OCI-LY3 (cell line): ENCODE results near the gene EMP1.

Experiments
- H2AFZ ChIP-seq: fragments of 200-600, 300-600 bp; shearing (Covaris generic); 2 replicates; pipeline ENCODE4 v1.6.0; 2014; ENCODE audit warnings: antibody characterized with exemption, low read depth, low read length
- H3K27ac ChIP-seq: fragments of 200-600, 300-600 bp; sonication (generic); 2 replicates; pipeline ENCODE4 v1.5.1; 2014; ENCODE audit warnings: mild to moderate bottlenecking, low read length, moderate library complexity, mixed read lengths
- H3K27me3 ChIP-seq: fragments of 200-600, 300-600 bp; sonication (generic); 2 replicates; pipeline ENCODE4 v1.6.1; 2014; ENCODE audit warnings: low read depth, low read length, mixed read lengths
- H3K36me3 ChIP-seq: fragments of 200-600, 300-600 bp; sonication (generic); replicated peaks from 2 replicates; pipeline ENCODE3; 2014; ENCODE audit warnings: low read depth, low read length, mixed read lengths
- H3K4me1 ChIP-seq: fragments of 300-600, 200-600 bp; sonication (generic); 2 replicates; pipeline ENCODE4 v1.6.1; 2014; ENCODE audit warnings: low read length, mixed read lengths
- H3K4me2 ChIP-seq: fragments of 200-600, 300-600 bp; sonication (generic); 2 replicates; pipeline ENCODE4 v1.6.1; 2014; ENCODE audit warnings: low read length, mixed read lengths
- H3K4me3 ChIP-seq: fragments of 300-600, 200-600 bp; sonication (generic); 2 replicates; pipeline ENCODE4 v1.5.1; 2014; ENCODE audit warnings: antibody characterized with exemption, mild to moderate bottlenecking, low read length, moderate library complexity
- H3K79me2 ChIP-seq: fragments of 300-600, 200-600 bp; shearing (Covaris generic); 2 replicates; pipeline ENCODE4 v1.6.1; 2014; ENCODE audit warnings: mild to moderate bottlenecking, low read length, mixed read lengths
- H3K9ac ChIP-seq: fragments of 300-600, 200-600 bp; shearing (Covaris generic); 2 replicates; pipeline ENCODE4 v1.6.0; 2014; ENCODE audit warnings: mild to moderate bottlenecking, low read length, moderate library complexity
- H3K9me3 ChIP-seq: fragments of 200-600, 300-600 bp; shearing (Covaris generic); 2 replicates; pipeline ENCODE4 v1.6.1; 2014; ENCODE audit warnings: low read length, mixed read lengths; ENCODE audit not compliant: insufficient read depth
- H4K20me1 ChIP-seq: fragments of 200-600, 300-600 bp; sonication (generic); 2 replicates; pipeline ENCODE4 v1.6.1; 2016; ENCODE audit warnings: low read length, mixed read lengths; ENCODE audit not compliant: insufficient read depth
- EZH2phosphoT487 ChIP-seq: fragments of 200-600 bp; shearing (Covaris generic); IDR thresholded peaks from 2 replicates; pipeline ENCODE4 v1.6.1; 2018; ENCODE audit warnings: antibody characterized with exemption, mixed run types, low read depth
- TF ChIP-seq, protein P1 (sequence below): fragments of 200-600, 300-600 bp; sonication (generic); IDR thresholded peaks from 2 replicates; pipeline ENCODE4 v1.5.1; 2014; ENCODE audit warnings: antibody characterized with exemption, low read length, low read depth

EMP1 gene

DNA sequence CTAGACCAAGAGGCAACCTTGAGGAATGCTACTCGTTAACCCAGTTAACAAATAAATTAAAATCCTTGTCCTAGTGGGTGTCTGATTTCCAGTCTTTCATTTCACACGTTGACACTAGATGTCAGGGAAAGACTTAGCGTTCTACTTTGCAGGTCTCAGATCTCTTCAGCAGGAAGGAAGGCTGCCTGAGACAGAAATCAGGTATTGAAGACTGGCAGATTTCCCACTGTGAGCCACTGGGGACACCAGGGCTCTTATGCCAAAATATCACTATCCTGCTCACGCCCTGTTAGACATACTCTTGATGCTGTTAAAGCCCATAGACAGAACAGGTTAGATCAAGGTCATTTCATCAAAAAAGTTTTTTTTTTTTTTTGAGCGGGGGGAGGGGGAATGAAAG is 33.0 kb downstream of the EMP1 start:
- no peaks in the 10 kb centered on the region for H3K79me2 ChIP-seq
- H3K4me3 ChIP-seq, result no peak overlapping the region
- H3K27me3 ChIP-seq, result peaks cover 59% of the 10 kb centered on the region
- no peak overlapping the region for H3K4me2 ChIP-seq
- no peak overlapping the region for H2AFZ ChIP-seq
- no peaks in the 10 kb centered on the region for H3K9me3 ChIP-seq
- H3K36me3 ChIP-seq, result no peaks in the 10 kb centered on the region
- TF ChIP-seq EZH2phosphoT487, result no peak
- TF ChIP-seq, protein P1, sequence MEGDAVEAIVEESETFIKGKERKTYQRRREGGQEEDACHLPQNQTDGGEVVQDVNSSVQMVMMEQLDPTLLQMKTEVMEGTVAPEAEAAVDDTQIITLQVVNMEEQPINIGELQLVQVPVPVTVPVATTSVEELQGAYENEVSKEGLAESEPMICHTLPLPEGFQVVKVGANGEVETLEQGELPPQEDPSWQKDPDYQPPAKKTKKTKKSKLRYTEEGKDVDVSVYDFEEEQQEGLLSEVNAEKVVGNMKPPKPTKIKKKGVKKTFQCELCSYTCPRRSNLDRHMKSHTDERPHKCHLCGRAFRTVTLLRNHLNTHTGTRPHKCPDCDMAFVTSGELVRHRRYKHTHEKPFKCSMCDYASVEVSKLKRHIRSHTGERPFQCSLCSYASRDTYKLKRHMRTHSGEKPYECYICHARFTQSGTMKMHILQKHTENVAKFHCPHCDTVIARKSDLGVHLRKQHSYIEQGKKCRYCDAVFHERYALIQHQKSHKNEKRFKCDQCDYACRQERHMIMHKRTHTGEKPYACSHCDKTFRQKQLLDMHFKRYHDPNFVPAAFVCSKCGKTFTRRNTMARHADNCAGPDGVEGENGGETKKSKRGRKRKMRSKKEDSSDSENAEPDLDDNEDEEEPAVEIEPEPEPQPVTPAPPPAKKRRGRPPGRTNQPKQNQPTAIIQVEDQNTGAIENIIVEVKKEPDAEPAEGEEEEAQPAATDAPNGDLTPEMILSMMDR, result no peak
- no peak overlapping the region for H3K9ac ChIP-seq
- H3K27ac ChIP-seq, result no peak overlapping the region
- no peaks in the 10 kb centered on the region for H3K4me1 ChIP-seq
- no peaks in the 10 kb centered on the region for H4K20me1 ChIP-seq

DNA sequence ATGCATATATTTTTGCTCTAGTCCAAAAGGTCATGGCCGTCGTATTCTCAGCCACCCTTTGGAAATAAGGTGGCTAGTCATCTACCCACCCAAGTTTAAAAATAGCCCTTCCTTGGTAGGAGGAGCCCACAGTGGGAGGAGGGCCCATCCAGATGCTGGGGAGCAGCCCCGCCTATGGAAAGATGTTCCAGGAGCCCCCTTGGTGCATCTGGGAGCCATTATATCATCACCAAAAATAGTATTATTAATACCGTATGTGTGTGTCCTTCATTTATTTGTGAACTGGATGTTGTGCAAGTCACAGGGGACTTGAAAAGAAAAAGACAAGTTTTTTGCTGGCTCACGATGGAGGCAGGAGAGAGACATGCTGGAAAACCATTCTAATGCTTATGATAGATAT is 34.0 kb downstream of the EMP1 start:
- Histone ChIP-seq H3K27ac (no peak overlapping the region), H3K79me2 (no peaks in the 10 kb centered on the region), H3K27me3 (peaks cover 57% of the 10 kb centered on the region), H3K4me1 (no peaks in the 10 kb centered on the region), H3K4me2 (no peak overlapping the region), H3K9ac (no peak overlapping the region), H4K20me1 (no peaks in the 10 kb centered on the region), H3K9me3 (no peaks in the 10 kb centered on the region), H2AFZ (no peak overlapping the region), H3K4me3 (no peak overlapping the region), H3K36me3 (no peaks in the 10 kb centered on the region)
- TF ChIP-seq, protein P1, result no peak
- no peak for TF ChIP-seq EZH2phosphoT487

DNA sequence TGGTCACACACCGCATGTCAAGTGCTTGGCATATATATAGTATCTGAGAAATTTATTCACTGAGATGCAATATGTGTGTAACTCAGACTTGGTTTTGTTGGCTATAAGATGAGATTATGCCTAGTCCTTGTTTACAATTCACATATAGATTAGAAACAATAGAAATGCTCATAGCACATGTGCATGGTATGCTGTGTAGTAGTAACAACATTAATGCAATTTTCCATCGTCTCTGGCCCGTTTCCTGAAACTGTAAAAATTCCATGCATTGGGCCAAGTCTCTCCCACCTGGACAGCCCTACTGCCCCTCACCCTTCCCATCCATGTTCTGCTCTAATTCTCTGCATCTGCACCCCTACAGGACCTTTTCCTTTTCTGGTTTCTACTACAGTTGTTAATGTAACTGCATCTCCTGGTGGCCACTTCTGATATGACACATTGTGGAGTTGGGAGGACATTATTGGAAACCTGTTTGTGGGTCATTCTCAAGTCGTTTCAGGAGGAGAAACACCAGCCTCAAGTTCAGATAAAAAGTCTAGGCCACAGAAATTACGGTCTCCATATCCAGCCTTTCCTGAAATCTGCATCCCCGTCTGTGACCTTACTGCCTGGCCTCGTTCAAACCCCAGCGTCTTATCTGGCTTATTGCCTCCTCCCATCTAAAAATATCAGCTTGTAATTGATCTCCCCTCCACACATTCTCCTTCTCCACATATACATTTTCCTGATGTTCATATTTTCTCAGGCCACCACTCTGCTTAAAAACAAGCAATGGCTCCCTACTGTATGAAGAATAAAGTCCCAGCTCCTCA is 37.5 kb downstream of the EMP1 start:
- Histone ChIP-seq H2AFZ (no peak overlapping the region), H3K4me1 (no peaks in the 10 kb centered on the region), H3K27ac (no peak overlapping the region), H3K4me3 (no peak overlapping the region), H3K4me2 (no peak overlapping the region), H3K27me3 (peaks cover 35% of the 10 kb centered on the region), H3K9me3 (no peaks in the 10 kb centered on the region), H3K36me3 (no peaks in the 10 kb centered on the region), H3K9ac (no peak overlapping the region), H4K20me1 (no peaks in the 10 kb centered on the region), H3K79me2 (no peaks in the 10 kb centered on the region)
- no peak for TF ChIP-seq EZH2phosphoT487
- TF ChIP-seq, protein P1, result peak; percentile 72

DNA sequence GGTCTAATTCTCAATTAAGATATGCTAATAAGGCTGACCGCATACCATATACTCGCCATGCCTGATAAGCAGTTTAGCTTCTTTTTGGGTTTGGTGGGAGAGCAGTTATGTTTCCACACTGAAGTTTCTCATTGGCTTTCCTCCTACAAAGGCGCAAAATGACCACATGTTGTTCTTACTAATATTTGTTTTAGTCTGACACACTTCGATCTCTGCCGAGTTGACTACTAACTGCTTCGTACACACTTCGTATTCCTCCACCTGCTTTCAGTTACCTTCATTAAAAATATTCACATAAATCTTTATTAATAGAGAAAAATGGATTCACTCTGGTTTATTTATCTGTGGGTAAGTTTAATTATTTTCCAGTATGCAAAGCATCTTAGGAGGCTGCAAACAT is 41.7 kb downstream of the EMP1 start:
- no peak overlapping the region for H2AFZ ChIP-seq
- TF ChIP-seq, protein P1, result no peak
- no peak for TF ChIP-seq EZH2phosphoT487
- H3K79me2 ChIP-seq, result no peaks in the 10 kb centered on the region
- H3K4me2 ChIP-seq, result no peak overlapping the region
- H3K27ac ChIP-seq, result no peak overlapping the region
- no peak overlapping the region for H3K9ac ChIP-seq
- H3K9me3 ChIP-seq, result no peaks in the 10 kb centered on the region
- H3K4me1 ChIP-seq, result no peaks in the 10 kb centered on the region
- peaks cover 43% of the 10 kb centered on the region for H3K27me3 ChIP-seq
- no peaks in the 10 kb centered on the region for H4K20me1 ChIP-seq
- no peak overlapping the region for H3K4me3 ChIP-seq
- H3K36me3 ChIP-seq, result no peaks in the 10 kb centered on the region
